GM12874 (cell line): ENCODE results near the gene DCUN1D3.

ENCODE experiments used
- CTCF ChIP-seq: IDR thresholded peaks from 2 replicates; pipeline ENCODE4 v1.5.1; 2011; ENCODE audit warnings: low read depth, mild to moderate bottlenecking, control low read depth, low read length, moderate library complexity; ENCODE audit not compliant: insufficient read depth

The DCUN1D3 gene

DNA sequence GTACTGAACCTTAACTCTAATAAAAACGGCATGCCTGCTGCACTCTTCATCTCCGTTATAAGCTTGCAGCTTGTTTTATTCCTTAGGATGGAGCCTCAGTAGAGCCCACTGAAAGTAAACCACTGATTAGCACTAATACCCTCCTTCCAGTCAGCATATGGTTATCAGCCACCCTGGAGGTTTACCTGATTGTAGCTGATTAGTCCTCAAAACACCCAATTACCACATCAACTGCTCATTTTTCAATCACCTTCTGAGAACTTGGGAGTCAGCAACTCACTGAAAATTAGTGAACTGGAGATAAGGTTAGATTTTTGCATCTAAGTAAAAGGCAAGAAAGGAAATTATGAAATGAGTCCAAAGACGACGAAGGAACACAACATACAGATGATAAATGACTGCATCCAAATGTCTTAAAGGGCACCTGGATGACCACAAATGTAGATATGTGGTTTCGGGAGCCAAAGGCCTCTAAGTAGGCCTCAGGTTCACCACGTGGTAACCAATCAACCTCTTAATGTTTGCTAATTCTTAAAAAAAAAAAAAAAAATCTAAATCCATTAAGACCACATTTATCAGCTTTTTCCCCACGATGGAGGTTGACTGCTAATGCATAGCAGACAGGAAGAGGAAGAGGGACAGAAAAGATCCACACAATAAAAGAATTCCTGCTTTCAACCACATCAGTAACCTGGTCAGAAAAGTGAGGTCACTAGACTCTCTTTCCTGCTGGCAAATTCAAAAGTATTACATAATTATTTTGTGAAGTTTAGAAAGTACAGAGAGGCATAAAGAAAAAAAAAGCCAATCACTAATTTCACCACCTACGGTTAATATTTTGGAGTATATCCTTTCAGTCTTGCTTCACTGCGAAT lies 28.0 kb downstream of the DCUN1D3 start:
- TF ChIP-seq CTCF = no peak

DNA sequence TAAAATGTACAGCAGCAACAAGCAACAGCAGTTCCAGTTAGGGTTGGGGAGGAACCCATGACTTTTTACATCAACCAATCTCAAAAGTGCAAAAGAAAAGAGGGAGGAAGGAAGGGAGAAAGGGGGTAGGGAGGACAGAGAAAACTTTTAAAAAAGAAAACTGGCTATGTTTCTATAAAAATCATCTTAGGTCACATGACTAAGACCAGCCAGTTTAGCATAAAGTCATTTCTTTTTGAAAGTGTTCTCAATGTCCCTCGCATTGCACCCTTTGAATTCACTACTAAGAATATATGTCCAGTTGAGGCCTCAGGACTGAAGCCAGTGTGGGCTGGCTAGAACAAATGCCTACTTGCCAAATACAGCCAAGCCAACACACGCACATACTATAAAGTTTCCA lies 28.9 kb downstream of the DCUN1D3 start:
- no peak for TF ChIP-seq CTCF

DNA sequence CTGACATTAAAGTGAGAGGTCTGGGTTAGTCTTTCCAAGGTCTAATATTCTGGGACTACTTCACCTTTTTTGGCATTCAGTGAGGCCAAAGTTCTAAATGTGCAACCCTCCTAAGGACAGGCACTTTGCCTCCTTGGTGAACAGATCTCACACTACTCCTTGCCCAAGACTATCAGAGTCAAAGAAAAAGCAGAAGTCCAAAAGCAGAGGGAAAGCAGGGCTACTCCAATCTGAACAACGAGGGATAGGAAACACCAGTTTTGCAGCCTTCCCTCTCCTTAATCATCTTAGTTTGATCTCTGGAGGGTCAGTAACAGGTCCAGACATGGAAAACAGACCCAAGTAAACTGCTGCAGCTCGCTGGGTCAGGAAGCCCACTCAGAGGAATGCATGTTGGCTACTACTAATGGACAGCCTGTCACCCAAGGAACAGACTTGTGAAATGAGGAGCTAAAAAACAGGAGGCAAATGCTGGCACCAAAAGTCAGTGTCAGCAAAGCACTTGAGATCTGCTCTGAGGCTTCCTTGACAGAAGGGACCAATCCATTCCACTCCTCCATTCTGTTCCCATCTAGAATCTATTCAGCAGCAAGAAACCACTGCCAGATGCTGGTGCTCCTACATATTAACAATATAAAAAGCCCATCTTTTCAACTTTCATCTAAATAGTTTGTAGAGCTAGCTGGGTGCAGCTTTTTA lies 29.9 kb downstream of the DCUN1D3 start:
- no peak for TF ChIP-seq CTCF

- TF ChIP-seq CTCF = no peak
Measured at GRCh38 chr16:20868890-20869289, 31.3 kb downstream of the DCUN1D3 start.

GRCh38 chr16:20867585-20867984 lies 32.6 kb downstream of the DCUN1D3 start:
- no peak for TF ChIP-seq CTCF

- no peak for TF ChIP-seq CTCF
Measured at GRCh38 chr16:20866801-20867200, 33.4 kb downstream of the DCUN1D3 start.

GRCh38 chr16:20866145-20866772 lies 33.9 kb downstream of the DCUN1D3 start:
- TF ChIP-seq CTCF = no peak
